ENCODE measurements around the gene FER1L5. TPM values are rescaled to one million over a fixed set of nuclear protein-coding genes. Genes with fewer than 3 reads are reported as not detected.

The FER1L5 gene
- total RNA-seq, 2 donors from 2014 or later: not detected

DNA sequence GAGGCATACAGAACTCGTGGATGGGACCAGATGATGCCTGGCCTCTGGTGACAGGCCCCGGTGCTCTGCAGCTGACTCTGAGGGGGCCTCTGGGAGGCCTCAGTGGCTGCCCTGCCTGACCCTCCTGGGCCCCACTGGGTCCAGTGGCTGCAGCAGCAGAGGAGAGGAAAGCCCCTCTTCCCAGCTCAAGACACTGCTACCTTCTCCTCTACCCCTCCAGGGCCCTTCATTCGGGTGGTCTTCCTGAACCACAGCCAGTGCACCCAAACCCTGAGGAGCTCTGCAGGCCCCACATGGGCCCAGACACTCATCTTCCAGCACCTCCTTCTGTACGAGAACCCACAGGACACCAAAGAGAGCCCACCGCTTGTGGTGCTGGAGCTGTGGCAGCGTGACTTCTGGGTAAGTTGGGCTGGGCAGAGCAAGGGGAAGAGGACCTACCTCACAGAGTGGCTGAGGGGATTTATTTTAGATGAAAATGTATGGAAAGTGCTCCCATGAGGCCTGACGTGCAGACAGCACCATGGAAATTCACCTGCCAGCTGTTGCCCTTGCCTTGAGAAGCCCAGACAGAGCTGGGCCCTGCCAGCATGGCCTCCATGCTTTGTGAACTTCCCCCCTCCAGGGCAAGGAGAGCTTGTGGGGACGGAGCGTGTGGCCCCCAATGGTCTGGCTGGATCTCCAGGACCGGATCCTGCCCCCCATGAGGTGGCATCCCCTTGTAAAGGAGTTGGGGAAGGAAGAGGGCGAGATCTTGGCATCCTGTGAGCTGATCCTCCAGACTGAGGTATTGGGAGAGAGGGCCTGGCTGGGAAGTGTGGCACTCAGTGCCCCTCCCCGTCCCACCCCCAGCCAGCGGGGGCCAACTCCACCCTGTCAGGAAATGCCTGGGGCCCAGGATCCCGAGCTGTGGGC is 51.0 kb downstream of the FER1L5 start:
- TF ChIP-seq, protein P1, sequence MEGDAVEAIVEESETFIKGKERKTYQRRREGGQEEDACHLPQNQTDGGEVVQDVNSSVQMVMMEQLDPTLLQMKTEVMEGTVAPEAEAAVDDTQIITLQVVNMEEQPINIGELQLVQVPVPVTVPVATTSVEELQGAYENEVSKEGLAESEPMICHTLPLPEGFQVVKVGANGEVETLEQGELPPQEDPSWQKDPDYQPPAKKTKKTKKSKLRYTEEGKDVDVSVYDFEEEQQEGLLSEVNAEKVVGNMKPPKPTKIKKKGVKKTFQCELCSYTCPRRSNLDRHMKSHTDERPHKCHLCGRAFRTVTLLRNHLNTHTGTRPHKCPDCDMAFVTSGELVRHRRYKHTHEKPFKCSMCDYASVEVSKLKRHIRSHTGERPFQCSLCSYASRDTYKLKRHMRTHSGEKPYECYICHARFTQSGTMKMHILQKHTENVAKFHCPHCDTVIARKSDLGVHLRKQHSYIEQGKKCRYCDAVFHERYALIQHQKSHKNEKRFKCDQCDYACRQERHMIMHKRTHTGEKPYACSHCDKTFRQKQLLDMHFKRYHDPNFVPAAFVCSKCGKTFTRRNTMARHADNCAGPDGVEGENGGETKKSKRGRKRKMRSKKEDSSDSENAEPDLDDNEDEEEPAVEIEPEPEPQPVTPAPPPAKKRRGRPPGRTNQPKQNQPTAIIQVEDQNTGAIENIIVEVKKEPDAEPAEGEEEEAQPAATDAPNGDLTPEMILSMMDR (IDR thresholded peaks at IDR 0.05): no peak
- no peak for DNase-seq (ENCODE audit: low spot score)

DNA sequence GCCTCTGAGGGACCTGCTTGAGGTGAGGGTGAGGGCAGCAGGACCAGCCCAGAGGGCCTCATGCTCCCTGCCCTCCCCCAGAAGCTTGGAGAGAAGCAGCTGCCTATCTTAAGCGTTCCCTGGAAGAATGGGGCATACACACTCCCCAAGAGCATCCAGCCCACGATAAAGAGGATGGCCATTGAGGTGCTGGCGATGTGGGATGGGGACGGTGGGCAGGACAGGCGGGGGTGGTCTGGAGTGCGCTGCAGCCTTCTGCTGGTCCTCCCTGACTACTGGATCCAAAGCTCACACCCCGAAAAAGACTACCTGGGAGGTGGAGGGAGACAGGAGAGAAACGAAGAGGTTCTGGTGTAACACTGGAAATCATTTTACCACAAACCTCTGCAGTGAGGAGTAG is 51.7 kb downstream of the FER1L5 start:
- no peaks in the 10 kb centered on the region for H3K27me3 ChIP-seq
- no peak overlapping the region for H3K27ac ChIP-seq
- DNase-seq (ENCODE audit: low spot score): no peak
- H3K4me1 ChIP-seq: no peaks in the 10 kb centered on the region
- no peak overlapping the region for H3K4me3 ChIP-seq
- no peaks in the 10 kb centered on the region for H3K9me3 ChIP-seq
- TF ChIP-seq, protein P1 (IDR thresholded peaks at IDR 0.05): no peak
- no peaks in the 10 kb centered on the region for H3K36me3 ChIP-seq

More for the DNA sequence above, 51.0 kb downstream of the FER1L5 start:
- H3K9me3 ChIP-seq: no peaks in the 10 kb centered on the region
- no peaks in the 10 kb centered on the region for H3K36me3 ChIP-seq
- H3K27ac ChIP-seq: no peak overlapping the region
- no peaks in the 10 kb centered on the region for H3K27me3 ChIP-seq
- no peaks in the 10 kb centered on the region for H3K4me1 ChIP-seq
- no peak overlapping the region for H3K4me3 ChIP-seq

DNA sequence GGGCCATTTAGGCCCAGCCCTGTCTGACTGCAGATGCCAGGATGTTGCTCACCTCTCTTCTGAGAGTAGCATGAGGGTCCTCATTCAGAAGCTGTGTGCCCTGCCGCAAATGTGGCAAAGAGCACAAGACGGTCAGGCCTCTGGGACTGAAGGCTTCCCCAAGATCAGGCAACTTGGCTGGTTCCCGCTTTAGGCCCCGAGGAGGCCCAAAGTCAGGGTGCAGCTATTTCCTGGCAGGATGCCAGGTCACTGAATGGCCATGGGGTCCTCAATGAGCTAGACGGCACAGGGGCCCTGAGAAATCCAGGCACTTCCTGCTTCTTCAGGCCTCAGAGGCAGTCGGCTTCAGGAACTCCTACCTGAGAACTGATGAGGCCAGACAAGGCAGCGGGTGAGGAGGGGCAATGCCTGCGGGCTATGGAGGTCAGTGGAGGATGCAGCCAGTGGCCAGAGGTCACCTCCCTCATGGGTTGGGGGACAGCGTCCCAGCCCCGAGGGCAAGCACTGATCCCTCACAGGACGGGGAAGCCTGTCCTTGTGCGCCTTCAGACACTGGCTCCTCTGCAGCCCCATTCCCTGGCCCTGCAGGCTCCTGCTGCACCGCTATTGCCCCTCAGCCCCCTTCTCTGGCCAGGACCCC is 52.4 kb downstream of the FER1L5 start:
- no peak overlapping the region for H3K4me3 ChIP-seq
- no peaks in the 10 kb centered on the region for H3K27me3 ChIP-seq
- H3K36me3 ChIP-seq: no peaks in the 10 kb centered on the region
- H3K4me1 ChIP-seq: no peaks in the 10 kb centered on the region
- no peak for DNase-seq (ENCODE audit: low spot score)
- H3K9me3 ChIP-seq: no peaks in the 10 kb centered on the region
- TF ChIP-seq, protein P1 (IDR thresholded peaks at IDR 0.05): no peak
- no peak overlapping the region for H3K27ac ChIP-seq

DNA sequence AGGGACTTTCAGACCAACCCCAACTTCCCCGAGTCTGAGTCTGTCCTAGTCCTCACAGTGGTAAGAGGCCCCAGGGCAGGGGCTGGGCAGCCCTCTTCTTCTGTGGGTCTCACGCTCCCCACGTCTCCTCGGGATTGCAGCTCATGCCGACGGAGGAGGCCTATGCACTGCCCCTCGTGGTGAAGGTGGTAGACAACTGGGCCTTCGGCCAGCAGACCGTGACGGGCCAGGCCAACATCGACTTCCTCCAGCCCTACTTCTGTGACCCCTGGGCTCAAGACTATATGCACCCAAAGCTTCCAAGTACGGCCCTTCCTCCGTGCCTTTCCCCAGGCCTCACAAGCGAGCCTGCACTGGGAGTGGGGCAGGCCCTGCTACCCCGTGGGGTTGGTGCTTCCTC is 53.0 kb downstream of the FER1L5 start:
- Histone ChIP-seq H3K27ac (no peak overlapping the region), H3K36me3 (no peaks in the 10 kb centered on the region), H3K27me3 (no peaks in the 10 kb centered on the region), H3K4me3 (no peak overlapping the region), H3K9me3 (no peaks in the 10 kb centered on the region), H3K4me1 (no peaks in the 10 kb centered on the region)
- TF ChIP-seq, protein P1 (IDR thresholded peaks at IDR 0.05): no peak
- DNase-seq (ENCODE audit: low spot score): no peak

DNA sequence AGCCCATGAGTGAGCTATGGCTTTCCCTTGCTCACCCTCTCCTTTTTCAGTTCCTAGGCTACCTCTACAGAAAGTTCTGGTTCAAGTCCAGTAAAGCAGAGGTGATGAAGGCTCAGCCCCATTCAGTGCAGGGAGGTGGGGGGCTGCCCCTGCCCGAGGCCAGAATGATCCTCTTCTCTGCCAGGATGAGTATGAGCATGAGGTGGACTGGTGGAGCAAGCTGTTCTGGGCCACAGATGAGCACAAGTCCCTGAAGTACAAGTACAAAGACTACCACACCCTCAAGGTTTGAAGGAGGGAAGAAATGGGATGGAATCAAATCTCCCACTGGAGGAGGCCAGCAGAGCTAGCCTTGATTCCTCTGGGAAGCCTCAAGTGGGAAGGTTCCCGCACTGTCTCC is 54.9 kb downstream of the FER1L5 start:
- H3K36me3 ChIP-seq: no peaks in the 10 kb centered on the region
- DNase-seq (ENCODE audit: low spot score): no peak
- H3K9me3 ChIP-seq: no peaks in the 10 kb centered on the region
- H3K27me3 ChIP-seq: no peaks in the 10 kb centered on the region
- no peaks in the 10 kb centered on the region for H3K4me1 ChIP-seq
- no peak overlapping the region for H3K4me3 ChIP-seq
- no peak overlapping the region for H3K27ac ChIP-seq
- TF ChIP-seq, protein P1 (IDR thresholded peaks at IDR 0.05): no peak
